ENCODE results near the gene FOXO6. TPM values are rescaled to one million over a fixed set of nuclear protein-coding genes. Genes with fewer than 3 reads are reported as not detected.

Gene FOXO6
- total and polyA plus RNA-seq, 5 donors = 1.1 to 7.0 (median 4.2) TPM

DNA sequence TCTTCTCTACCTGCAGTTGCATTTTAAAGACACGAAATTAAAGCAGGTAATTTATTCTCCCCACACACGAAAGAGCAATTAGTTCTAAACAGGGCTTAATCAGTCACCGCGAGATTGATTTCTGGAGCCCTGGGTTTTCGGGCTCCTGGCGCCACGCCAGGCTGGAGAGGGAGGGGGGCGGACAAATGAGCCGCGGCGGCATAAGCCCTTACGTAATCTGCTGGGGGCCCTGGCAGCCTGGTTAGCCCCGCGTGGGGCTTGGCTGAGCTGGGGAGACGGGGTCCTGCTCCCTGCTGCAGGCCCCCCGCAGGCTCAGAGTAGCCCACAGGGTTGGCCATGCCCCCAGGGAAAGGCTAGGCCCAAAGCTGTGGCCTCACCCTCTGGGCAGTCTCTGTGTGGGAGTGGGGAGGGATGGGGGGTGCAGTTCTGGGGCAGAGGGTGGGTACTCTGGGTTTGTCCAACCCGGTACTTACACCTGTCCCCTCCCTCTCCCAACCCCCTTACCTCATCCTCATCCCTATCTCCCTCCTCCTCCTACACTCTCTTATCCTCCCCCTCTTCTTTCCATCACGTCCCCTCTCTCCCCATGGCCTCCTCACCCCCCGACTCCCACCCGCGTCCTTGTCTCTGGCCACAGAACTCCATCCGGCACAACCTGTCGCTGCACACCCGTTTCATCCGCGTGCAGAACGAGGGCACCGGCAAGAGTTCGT is 19.9 kb downstream of the FOXO6 start:
- intact Hi-C loops (cut with DNase I) = no loop called here
- DNase-seq = peak; percentile 71 to 91 (median 90)
- WGBS = 11% methylated on average over 29 of the region's 29 CpGs

DNA sequence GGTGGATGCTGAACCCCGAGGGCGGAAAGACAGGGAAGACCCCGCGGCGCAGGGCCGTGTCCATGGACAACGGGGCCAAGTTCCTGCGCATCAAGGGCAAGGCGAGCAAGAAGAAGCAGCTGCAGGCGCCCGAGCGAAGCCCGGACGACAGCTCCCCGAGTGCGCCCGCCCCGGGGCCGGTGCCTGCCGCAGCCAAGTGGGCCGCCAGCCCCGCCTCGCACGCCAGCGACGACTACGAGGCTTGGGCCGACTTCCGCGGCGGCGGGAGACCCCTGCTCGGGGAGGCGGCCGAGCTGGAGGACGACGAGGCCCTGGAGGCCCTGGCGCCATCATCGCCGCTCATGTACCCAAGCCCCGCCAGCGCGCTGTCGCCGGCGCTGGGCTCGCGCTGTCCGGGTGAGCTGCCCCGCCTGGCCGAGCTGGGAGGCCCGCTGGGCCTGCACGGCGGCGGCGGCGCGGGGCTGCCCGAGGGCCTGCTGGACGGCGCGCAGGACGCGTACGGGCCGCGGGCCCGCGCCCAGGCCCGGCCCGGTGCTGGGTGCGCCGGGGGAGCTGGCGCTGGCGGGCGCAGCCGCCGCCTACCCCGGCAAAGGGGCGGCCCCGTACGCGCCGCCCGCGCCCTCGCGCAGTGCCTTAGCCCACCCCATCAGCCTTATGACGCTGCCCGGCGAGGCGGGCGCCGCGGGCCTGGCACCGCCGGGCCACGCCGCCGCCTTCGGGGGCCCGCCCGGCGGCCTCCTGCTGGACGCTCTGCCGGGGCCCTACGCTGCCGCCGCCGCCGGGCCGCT is 20.7 kb downstream of the FOXO6 start:
- DNase-seq = peak; percentile 70 to 87 (median 84)
- Histone ChIP-seq H3K27me3 (ENCODE audit: control insufficient read depth, insufficient read depth) (no peaks in the 10 kb centered on the region), H3K9me3 (ENCODE audit: control insufficient read depth, low read length) (no peaks in the 10 kb centered on the region), H3K27ac (ENCODE audit: low read length) (peak overlapping the region; percentile 95), H3K4me3 (ENCODE audit: low read length) (peak overlapping the region; percentile 50), H3K4me1 (ENCODE audit: control insufficient read depth, insufficient read depth, low read length) (no peaks in the 10 kb centered on the region)
- intact Hi-C loops (cut with DNase I) = no loop called here
- WGBS = 4% methylated on average over 112 of the region's 112 CpGs
- ATAC-seq = peak; percentile 30 to 56

More for the DNA sequence above, 19.9 kb downstream of the FOXO6 start:
- peak; percentile 17 to 37 for ATAC-seq
- Histone ChIP-seq H3K27ac (ENCODE audit: low read length) (peak overlapping the region; percentile 18), H3K27me3 (ENCODE audit: control insufficient read depth, insufficient read depth) (no peaks in the 10 kb centered on the region), H3K4me1 (ENCODE audit: control insufficient read depth, insufficient read depth, low read length) (no peaks in the 10 kb centered on the region), H3K9me3 (ENCODE audit: control insufficient read depth, low read length) (no peaks in the 10 kb centered on the region), H3K4me3 (ENCODE audit: low read length) (peak overlapping the region; percentile 50)

DNA sequence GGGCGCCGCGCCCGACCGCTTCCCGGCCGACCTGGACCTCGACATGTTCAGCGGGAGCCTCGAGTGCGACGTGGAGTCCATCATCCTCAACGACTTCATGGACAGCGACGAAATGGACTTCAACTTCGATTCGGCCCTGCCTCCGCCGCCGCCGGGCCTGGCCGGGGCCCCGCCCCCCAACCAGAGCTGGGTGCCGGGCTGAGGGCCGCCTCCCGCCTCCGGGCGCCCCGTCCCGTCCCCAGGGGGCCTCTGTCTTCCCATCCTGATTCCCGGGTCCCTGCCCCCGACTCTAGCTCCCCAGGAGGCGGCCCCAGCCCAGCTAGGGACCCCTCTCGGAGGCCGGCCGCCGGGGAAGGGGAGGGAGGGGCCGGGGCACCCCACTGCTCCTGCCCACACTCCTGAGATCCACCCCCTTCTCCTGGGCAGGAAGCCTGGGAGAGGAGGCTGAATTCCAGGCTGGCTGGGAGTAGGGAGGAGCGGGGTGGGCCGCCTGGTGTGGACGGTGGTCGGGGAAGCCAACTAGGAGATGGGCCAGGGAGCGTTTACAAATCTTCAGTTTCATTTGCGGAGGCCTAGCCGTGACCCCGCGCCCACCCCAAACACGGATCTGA is 21.4 kb downstream of the FOXO6 start:
- H3K4me1 ChIP-seq (ENCODE audit: control insufficient read depth, insufficient read depth, low read length) = no peaks in the 10 kb centered on the region
- peak; percentile 68 to 91 (median 90) for DNase-seq

DNA sequence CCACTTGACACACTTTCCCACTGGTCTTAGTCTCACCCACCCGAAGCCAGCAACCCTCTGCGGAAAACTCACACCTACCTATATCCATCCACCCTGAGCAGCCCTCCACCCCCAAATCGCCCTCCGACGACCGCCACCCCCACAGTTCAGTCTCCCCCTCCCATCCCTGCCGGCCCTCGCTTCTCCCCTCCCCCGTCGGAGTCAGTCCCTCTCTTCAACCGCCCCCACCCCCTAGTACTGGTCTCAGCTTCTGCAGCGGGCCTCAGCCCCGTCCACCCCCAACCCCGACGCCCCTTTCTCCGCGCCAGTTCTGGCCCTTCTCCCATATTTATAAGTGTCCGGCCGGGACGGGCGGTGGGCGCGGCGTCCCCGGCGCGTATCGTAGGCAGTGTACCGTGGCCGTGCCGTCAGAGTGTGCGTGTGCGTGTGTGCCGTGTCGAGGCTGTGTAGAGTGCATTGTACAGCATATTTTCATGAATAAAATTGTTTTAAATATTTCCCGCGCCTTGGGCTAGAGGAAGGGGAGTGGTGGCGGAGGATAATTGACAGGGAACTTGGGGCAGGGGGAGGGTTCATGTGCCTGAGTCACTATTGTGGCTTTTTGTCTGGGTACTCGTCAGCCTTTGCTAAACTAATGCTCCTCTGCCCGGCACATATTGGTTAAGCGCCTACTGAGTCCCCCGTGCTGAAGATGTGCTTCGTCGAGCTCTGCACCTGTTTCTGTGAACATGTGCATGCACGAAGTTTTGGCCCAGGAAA is 22.0 kb downstream of the FOXO6 start:
- ATAC-seq (peak in 1 of 2 donors; percentile 17), DNase-seq (no peak)
- H3K9me3 ChIP-seq (ENCODE audit: control insufficient read depth, low read length) = no peaks in the 10 kb centered on the region
- H3K27me3 ChIP-seq (ENCODE audit: control insufficient read depth, insufficient read depth) = no peaks in the 10 kb centered on the region
- peak overlapping the region; percentile 95 for H3K27ac ChIP-seq (ENCODE audit: low read length)
- intact Hi-C loops (cut with DNase I) = no loop called here
- H3K4me3 ChIP-seq (ENCODE audit: low read length) = peak overlapping the region; percentile 50
- H3K4me1 ChIP-seq (ENCODE audit: control insufficient read depth, insufficient read depth, low read length) = peaks cover 4% of the 10 kb centered on the region
- 14% methylated on average over 45 of the region's 45 CpGs for WGBS

More for the DNA sequence above, 21.4 kb downstream of the FOXO6 start:
- ATAC-seq = peak; percentile 68 to 74
- no peaks in the 10 kb centered on the region for H3K27me3 ChIP-seq (ENCODE audit: control insufficient read depth, insufficient read depth)
- no peaks in the 10 kb centered on the region for H3K9me3 ChIP-seq (ENCODE audit: control insufficient read depth, low read length)
- peak overlapping the region; percentile 50 for H3K4me3 ChIP-seq (ENCODE audit: low read length)
- intact Hi-C loops (cut with DNase I) = no loop called here
- WGBS = 3% methylated on average over 48 of the region's 48 CpGs
- H3K27ac ChIP-seq (ENCODE audit: low read length) = peak overlapping the region; percentile 95

DNA sequence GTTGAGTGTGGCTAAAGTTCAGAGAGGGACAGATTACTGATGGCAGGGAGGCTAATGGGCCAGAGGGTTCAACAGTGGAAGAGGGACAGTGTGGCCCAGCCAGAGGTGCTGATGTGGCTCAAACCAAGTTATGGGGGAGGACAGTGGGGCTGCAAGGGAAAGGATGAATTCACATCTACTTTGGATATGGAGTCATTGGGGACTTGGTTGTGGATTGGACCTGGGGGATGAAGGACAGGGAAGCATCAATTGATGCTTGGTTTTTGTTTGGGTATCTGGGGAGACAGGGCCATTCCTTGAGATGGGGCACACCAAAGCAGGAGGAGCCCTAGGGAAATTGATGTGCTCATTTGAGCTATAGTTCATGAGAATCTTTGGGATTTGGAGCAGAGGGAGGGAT is 23.3 kb downstream of the FOXO6 start:
- ATAC-seq (no peak), DNase-seq (peak in 1 of 3 donors; percentile 11)
- H3K9me3 ChIP-seq (ENCODE audit: control insufficient read depth, low read length) = no peaks in the 10 kb centered on the region
- no peak overlapping the region for H3K27ac ChIP-seq (ENCODE audit: low read length)
- H3K4me1 ChIP-seq (ENCODE audit: control insufficient read depth, insufficient read depth, low read length) = peaks cover 7% of the 10 kb centered on the region
- H3K4me3 ChIP-seq (ENCODE audit: low read length) = no peak overlapping the region
- intact Hi-C loops (cut with DNase I) = no loop called here
- no peaks in the 10 kb centered on the region for H3K27me3 ChIP-seq (ENCODE audit: control insufficient read depth, insufficient read depth)

DNA sequence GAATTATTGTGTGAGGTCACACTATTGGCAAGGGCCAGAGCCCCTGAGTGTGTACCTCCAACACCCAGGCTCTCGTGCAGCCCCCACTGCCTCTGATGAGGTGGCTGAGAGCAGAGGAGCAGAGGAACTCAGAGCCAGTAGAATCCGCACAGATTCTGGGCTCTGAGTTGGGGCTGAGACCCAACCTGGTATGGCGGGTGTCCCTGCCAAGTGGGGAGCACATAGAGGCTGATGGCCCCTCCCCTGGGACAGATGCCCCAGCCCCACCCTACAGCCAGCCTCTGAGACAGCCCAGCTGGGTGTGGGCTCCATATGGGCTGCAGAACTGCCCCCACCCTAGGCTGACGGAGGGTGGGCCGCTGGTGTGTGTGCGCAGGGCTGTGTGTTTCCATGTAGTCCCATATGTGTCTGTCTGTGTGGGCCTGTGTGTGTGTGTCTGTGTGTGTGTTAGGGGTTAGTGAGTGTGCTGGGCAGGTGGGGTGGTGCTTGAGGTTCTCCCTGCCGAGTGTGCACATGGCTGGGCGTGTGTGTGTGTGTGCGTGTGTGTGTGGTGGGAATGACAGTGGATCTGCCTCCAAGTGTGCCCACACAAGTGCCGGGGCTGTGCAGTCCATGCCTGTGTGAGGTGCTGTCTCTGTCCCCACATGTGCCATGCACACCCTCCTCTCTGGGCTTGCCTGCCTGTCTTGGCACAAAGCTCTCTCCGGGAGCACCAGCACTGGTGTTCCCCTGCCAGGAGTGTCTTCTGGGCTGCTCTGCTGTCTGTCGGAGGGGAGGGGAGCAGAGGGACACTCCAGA is 24.4 kb downstream of the FOXO6 start:
- DNase-seq = peak in 2 of 3 donors; percentile 55 to 59
- no peak overlapping the region for H3K4me3 ChIP-seq (ENCODE audit: low read length)
- no peaks in the 10 kb centered on the region for H3K9me3 ChIP-seq (ENCODE audit: control insufficient read depth, low read length)
- peaks cover 7% of the 10 kb centered on the region for H3K4me1 ChIP-seq (ENCODE audit: control insufficient read depth, insufficient read depth, low read length)
- WGBS = 54% methylated on average over 12 of the region's 12 CpGs
- intact Hi-C loops (cut with DNase I) = no loop called here
- H3K27me3 ChIP-seq (ENCODE audit: control insufficient read depth, insufficient read depth) = no peaks in the 10 kb centered on the region
- no peak overlapping the region for H3K27ac ChIP-seq (ENCODE audit: low read length)
- ATAC-seq = no peak

DNA sequence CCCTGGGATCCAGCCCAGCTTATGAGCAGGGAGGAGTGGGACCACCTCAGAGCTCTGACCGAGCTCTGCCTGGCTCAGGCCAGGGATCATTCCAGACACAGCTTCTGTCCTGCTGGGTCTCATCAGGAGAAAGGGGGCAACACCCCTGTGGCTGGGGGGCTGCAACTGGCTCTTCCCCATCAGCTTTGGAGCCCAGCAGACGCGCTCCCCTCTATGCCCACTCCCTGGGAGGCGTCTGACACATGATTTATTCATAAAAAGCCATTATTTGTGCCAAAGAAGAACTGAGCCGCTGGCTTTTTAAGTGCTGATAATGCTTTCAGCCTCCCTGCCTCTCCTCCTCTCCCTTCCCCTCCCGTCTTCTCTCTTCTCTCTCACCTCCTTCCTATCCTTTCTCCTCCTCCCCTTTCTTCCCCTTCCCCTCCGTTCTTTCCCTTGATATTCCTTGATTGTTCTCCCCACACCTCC is 25.0 kb downstream of the FOXO6 start:
- Histone ChIP-seq H3K27me3 (ENCODE audit: control insufficient read depth, insufficient read depth) (no peaks in the 10 kb centered on the region), H3K27ac (ENCODE audit: low read length) (no peak overlapping the region), H3K4me3 (ENCODE audit: low read length) (no peak overlapping the region), H3K9me3 (ENCODE audit: control insufficient read depth, low read length) (no peaks in the 10 kb centered on the region), H3K4me1 (ENCODE audit: control insufficient read depth, insufficient read depth, low read length) (peaks cover 7% of the 10 kb centered on the region)
- ATAC-seq (no peak), DNase-seq (peak in 1 of 3 donors; percentile 41)
- WGBS = 48% methylated on average over 7 of the region's 7 CpGs
- intact Hi-C loops (cut with DNase I) = no loop called here

DNA sequence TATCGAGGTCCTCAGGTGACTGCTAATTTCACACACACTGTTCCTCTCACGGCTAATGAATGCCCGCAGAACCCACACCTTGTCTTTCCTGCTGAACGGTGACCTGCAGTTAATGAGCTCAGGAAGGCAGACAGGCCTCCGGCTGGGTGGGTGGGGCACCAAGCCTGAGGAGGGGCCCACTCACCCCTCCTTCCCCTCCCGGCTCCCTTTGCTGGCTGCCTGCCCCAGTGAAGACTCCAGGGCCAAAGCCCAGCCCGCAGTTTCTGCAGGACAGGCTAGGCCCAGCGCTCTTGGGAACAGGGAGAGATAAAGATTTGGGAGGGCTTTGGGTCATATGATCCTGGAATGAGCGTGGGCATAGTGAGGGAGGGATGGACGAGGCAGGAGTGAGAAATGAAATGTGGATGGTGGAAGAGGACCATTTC is 26.4 kb downstream of the FOXO6 start:
- peaks cover 7% of the 10 kb centered on the region for H3K4me1 ChIP-seq (ENCODE audit: control insufficient read depth, insufficient read depth, low read length)
- H3K4me3 ChIP-seq (ENCODE audit: low read length) = no peak overlapping the region
- intact Hi-C loops (cut with DNase I) = no loop called here
- peak overlapping the region; percentile 42 for H3K27ac ChIP-seq (ENCODE audit: low read length)
- H3K27me3 ChIP-seq (ENCODE audit: control insufficient read depth, insufficient read depth) = no peaks in the 10 kb centered on the region
- ATAC-seq = peak; percentile 90
- peak; percentile 89 to 96 (median 95) for DNase-seq
- no peaks in the 10 kb centered on the region for H3K9me3 ChIP-seq (ENCODE audit: control insufficient read depth, low read length)
- WGBS = 4% methylated on average over 10 of the region's 10 CpGs

DNA sequence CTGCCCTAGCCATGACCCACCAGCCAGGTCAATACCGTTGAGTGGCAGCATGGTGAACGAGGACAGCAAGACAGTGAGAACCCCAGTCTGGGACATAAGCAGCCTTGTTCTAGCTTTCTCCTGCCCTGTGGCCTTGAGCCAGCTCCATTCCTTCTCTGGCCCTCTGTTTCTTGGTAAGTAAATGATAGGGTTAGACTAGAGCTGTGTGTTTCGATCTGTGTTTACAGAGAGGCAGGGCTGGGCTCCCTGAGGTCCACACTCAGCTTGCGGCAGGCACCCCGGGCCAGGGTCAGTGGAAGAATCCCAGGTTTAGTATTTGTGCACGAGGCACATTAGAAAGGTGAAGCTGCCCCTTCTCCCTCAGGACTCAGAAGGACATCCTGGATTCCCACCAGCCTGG is 27.3 kb downstream of the FOXO6 start:
- DNase-seq = peak in 2 of 3 donors; percentile 63 to 68
- 49% methylated on average over 6 of the region's 6 CpGs for WGBS
- H3K4me1 ChIP-seq (ENCODE audit: control insufficient read depth, insufficient read depth, low read length) = peaks cover 7% of the 10 kb centered on the region

DNA sequence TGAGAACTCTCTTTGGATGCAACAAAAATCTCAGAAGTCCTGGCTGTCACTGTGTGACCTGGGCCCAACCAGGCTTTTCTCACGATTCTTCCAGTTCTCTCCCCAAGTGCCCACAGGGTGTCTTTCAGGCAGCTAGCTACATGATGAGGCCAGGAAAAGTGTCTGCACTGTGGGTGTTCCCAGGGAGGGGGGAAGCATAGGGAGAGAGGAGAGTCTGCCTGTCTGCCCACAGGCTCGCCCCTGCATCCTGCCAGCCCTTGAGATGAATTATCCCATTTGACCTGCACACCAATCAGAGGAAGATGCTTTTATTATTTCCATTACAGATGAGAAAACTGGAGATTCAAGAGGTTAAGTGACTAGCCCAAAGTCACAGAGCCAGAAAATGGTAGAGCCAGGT is 27.8 kb downstream of the FOXO6 start:
- Histone ChIP-seq H3K27ac (ENCODE audit: low read length) (no peak overlapping the region), H3K4me3 (ENCODE audit: low read length) (no peak overlapping the region), H3K27me3 (ENCODE audit: control insufficient read depth, insufficient read depth) (no peaks in the 10 kb centered on the region), H3K4me1 (ENCODE audit: control insufficient read depth, insufficient read depth, low read length) (peaks cover 7% of the 10 kb centered on the region), H3K9me3 (ENCODE audit: control insufficient read depth, low read length) (no peaks in the 10 kb centered on the region)
- DNase-seq = peak in 2 of 3 donors; percentile 17 to 39
- 59% methylated on average over 2 of the region's 2 CpGs for WGBS
- ATAC-seq = no peak
- intact Hi-C loops (cut with DNase I) = no loop called here

More for the DNA sequence above, 27.3 kb downstream of the FOXO6 start:
- Histone ChIP-seq H3K4me3 (ENCODE audit: low read length) (no peak overlapping the region), H3K27ac (ENCODE audit: low read length) (peak overlapping the region; percentile 27), H3K27me3 (ENCODE audit: control insufficient read depth, insufficient read depth) (no peaks in the 10 kb centered on the region), H3K9me3 (ENCODE audit: control insufficient read depth, low read length) (no peaks in the 10 kb centered on the region)
- intact Hi-C loops (cut with DNase I) = no loop called here
- ATAC-seq = no peak
